Measurements from ENCODE around the gene TGM4. TPM values are rescaled to one million over a fixed set of nuclear protein-coding genes. Genes with fewer than 3 reads are reported as not detected.

TGM4 gene
- total and polyA plus RNA-seq, 10 of the 15 experiments (the other 5 are each of a cell fraction or from before 2014, with no cell fraction given), result not detected

GRCh38 chr3:44905446-44906157 lies 31.2 kb downstream of the TGM4 start:
- no peaks in the 10 kb centered on the region for H4K20me1 ChIP-seq (ENCODE audit: control insufficient read depth, insufficient read depth)

More at GRCh38 chr3:44905446-44906157, 31.2 kb downstream of the TGM4 start:
- TF ChIP-seq RAD21 (IDR thresholded peaks at IDR 0.05; ENCODE audit: insufficient read depth, low read depth, low read length) (no peak), SMAD5 (IDR thresholded peaks at IDR 0.05; ENCODE audit: low read depth) (no peak), BHLHE40 (IDR thresholded peaks at IDR 0.05; ENCODE audit: borderline replicate concordance in 1 of 2, low read depth in 2 of 2, low read length in 1 of 2) (no peak), IRF5 (IDR thresholded peaks at IDR 0.05; ENCODE audit: borderline replicate concordance) (no peak), ZZZ3 (IDR thresholded peaks at IDR 0.05; ENCODE audit: control insufficient read depth, insufficient read length, low read depth) (no peak), USF2 (IDR thresholded peaks at IDR 0.05; ENCODE audit: borderline replicate concordance, low read depth, low read length) (no peak), CHD2 (IDR thresholded peaks at IDR 0.05; ENCODE audit: borderline replicate concordance, low read depth, low read length) (no peak), NFIC (IDR thresholded peaks at IDR 0.05; ENCODE audit: low read depth, low read length) (no peak), NBN (IDR thresholded peaks at IDR 0.05) (no peak), PKNOX1 (IDR thresholded peaks at IDR 0.05) (no peak), PBX3 (IDR thresholded peaks at IDR 0.05; ENCODE audit: insufficient replicate concordance, low read depth, low read length) (no peak)
- TF ChIP-seq, protein P1, sequence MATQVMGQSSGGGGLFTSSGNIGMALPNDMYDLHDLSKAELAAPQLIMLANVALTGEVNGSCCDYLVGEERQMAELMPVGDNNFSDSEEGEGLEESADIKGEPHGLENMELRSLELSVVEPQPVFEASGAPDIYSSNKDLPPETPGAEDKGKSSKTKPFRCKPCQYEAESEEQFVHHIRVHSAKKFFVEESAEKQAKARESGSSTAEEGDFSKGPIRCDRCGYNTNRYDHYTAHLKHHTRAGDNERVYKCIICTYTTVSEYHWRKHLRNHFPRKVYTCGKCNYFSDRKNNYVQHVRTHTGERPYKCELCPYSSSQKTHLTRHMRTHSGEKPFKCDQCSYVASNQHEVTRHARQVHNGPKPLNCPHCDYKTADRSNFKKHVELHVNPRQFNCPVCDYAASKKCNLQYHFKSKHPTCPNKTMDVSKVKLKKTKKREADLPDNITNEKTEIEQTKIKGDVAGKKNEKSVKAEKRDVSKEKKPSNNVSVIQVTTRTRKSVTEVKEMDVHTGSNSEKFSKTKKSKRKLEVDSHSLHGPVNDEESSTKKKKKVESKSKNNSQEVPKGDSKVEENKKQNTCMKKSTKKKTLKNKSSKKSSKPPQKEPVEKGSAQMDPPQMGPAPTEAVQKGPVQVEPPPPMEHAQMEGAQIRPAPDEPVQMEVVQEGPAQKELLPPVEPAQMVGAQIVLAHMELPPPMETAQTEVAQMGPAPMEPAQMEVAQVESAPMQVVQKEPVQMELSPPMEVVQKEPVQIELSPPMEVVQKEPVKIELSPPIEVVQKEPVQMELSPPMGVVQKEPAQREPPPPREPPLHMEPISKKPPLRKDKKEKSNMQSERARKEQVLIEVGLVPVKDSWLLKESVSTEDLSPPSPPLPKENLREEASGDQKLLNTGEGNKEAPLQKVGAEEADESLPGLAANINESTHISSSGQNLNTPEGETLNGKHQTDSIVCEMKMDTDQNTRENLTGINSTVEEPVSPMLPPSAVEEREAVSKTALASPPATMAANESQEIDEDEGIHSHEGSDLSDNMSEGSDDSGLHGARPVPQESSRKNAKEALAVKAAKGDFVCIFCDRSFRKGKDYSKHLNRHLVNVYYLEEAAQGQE (IDR thresholded peaks at IDR 0.05; ENCODE audit: low read depth, low read length), result no peak
- TF ChIP-seq, protein P2, sequence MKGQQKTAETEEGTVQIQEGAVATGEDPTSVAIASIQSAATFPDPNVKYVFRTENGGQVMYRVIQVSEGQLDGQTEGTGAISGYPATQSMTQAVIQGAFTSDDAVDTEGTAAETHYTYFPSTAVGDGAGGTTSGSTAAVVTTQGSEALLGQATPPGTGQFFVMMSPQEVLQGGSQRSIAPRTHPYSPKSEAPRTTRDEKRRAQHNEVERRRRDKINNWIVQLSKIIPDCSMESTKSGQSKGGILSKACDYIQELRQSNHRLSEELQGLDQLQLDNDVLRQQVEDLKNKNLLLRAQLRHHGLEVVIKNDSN (IDR thresholded peaks at IDR 0.05; ENCODE audit: borderline replicate concordance, extremely low read length, insufficient read depth, low read depth, low read length), result no peak
- no peak overlapping the region for H3K4me2 ChIP-seq (ENCODE audit: control insufficient read depth, insufficient read depth)
- intact Hi-C loops (cut with micrococcal nuclease; ENCODE audit: unreplicated experiment) (no loop called here), in situ Hi-C loops (cut with MboI) (no loop called here)
- BruUV-seq (replicated peaks), result no TSS peak
- 26% methylated on average over 3 of the region's 3 CpGs for WGBS (ENCODE audit: insufficient coverage, insufficient replicate concordance, low lambda C conversion rate, missing lambda C conversion rate)
- H3K4me3 ChIP-seq, result no peak overlapping the region
- SMC1A ChIA-PET (ENCODE audit: uncharacterized antibody, unreplicated experiment), result interaction anchor here (0.8 kb wide), 1 partner anchor 19 kb away, joined by 3 read pairs; no protein-coding TSS in a partner anchor
- H3K79me2 ChIP-seq (ENCODE audit: control insufficient read depth, insufficient read depth, low read length), result no peaks in the 10 kb centered on the region
- H3K27me3 ChIP-seq (replicated peaks in 1 of 2; ENCODE audit: control insufficient read depth in 2 of 2, insufficient read depth in 2 of 2, low read length in 1 of 2), result no peaks in the 10 kb centered on the region; a peak in 1 of 4 replicates
- POLR2A ChIA-PET, result no interaction called here
- no peaks in the 10 kb centered on the region; the same call in 2 of the 3 replicates for H3K9me3 ChIP-seq (replicated peaks; ENCODE audit: control insufficient read depth, insufficient read depth, low read length)
- H3K27ac ChIP-seq (ENCODE audit: control insufficient read depth, insufficient read depth), result no peak overlapping the region
- FAIRE-seq (no peak), ATAC-seq (no peak), DNase-seq (ENCODE audit: low read depth, low spot score) (no peak)
- H3K9ac ChIP-seq (ENCODE audit: control insufficient read depth, insufficient read depth, low read length), result no peak overlapping the region
- RAD21 ChIA-PET (ENCODE audit: unreplicated experiment), result no interaction called here
- no peaks in the 10 kb centered on the region for H3K4me1 ChIP-seq (ENCODE audit: control insufficient read depth, insufficient read depth, low read length)
- H3K36me3 ChIP-seq (ENCODE audit: control insufficient read depth in 2 of 2, insufficient read depth in 2 of 2, low read length in 1 of 2), result no peaks in the 10 kb centered on the region
- no peak overlapping the region for H2AFZ ChIP-seq (ENCODE audit: control insufficient read depth, low read depth, low read length)
- CTCF ChIA-PET, result interaction anchor here (0.7 to 1.1 kb wide), 2 partner anchors 9 to 143 kb away, joined by 3 to 6 read pairs; no protein-coding TSS in a partner anchor

Data from GM12878 (cell line).